Prostate gland (tissue), 2 donors: ENCODE data around the gene RPTOR.

ENCODE experiments used
- POLR2A ChIP-seq: fragments of 450-650 bp; IDR thresholded peaks from one replicate; pipeline ENCODE4 v1.6.1; 2016; ENCODE audit warnings: antibody characterized with exemption, mild to moderate bottlenecking
- POLR2AphosphoS5 ChIP-seq: sonication (generic); formaldehyde crosslinking; IDR thresholded peaks from one replicate; pipeline ENCODE4 v1.6.1; 2017; ENCODE audit warnings: antibody characterized with exemption
- TF ChIP-seq, protein P1 (sequence below), 4 experiments: fragments of 200-600 bp in 2 of 4; fragments of 450-650 bp in 2 of 4; sonication (generic) in 2 of 4; IDR thresholded peaks; 1 replicate in 3 of 4; 2 replicates in 1 of 4; pipeline ENCODE4 v1.5.1; 2016 to 2019; ENCODE audit warnings: antibody characterized with exemption in 4 of 4, mild to moderate bottlenecking in 2 of 4, moderate library complexity in 2 of 4

DNA sequence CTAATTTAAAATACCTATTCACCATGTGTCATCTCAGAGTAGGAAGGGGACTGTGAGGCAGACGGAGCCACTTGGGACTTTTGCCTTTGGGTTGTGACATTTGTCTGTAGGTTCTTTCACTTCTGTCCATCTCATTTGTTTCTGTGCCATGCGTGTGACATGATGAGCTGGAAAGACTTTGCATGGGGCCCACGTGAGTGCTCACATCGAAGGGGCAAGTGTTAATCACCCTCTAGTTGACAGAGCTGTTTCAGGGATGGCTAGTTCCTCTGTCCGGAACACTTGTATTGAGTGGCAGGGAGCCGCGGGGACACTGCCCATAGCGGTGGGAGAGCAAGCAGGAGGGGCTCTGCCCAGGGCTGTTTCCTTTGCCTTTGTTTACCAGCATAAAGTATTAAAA lies 112.0 kb downstream of the RPTOR start:
- TF ChIP-seq POLR2AphosphoS5 (no peak), POLR2A (no peak)
- TF ChIP-seq, protein P1, sequence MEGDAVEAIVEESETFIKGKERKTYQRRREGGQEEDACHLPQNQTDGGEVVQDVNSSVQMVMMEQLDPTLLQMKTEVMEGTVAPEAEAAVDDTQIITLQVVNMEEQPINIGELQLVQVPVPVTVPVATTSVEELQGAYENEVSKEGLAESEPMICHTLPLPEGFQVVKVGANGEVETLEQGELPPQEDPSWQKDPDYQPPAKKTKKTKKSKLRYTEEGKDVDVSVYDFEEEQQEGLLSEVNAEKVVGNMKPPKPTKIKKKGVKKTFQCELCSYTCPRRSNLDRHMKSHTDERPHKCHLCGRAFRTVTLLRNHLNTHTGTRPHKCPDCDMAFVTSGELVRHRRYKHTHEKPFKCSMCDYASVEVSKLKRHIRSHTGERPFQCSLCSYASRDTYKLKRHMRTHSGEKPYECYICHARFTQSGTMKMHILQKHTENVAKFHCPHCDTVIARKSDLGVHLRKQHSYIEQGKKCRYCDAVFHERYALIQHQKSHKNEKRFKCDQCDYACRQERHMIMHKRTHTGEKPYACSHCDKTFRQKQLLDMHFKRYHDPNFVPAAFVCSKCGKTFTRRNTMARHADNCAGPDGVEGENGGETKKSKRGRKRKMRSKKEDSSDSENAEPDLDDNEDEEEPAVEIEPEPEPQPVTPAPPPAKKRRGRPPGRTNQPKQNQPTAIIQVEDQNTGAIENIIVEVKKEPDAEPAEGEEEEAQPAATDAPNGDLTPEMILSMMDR (IDR thresholded peaks at IDR 0.05): no peak
